Heart left ventricle (tissue), 16 donors: ENCODE results near the gene PCBP3. TPM values are rescaled to one million over a fixed set of nuclear protein-coding genes. Genes with fewer than 3 reads are reported as not detected.
A peak's percentile ranks its signal among the peaks of the same experiment; 100 is the strongest.

ENCODE experiments used
- ATAC-seq, 4 donors: fragments of 200-7000 bp; cut with Tn5 transposase; one replicate each; pipeline ENCODE4 v1.9.1; 2020 to 2022; ENCODE audit warnings: moderate library complexity in 4 of 4, mild to moderate bottlenecking in 3 of 4, moderate number of reproducible peaks in 1 of 4
- DNase-seq, 5 donors: peaks; one replicate each; pipeline ENCODE4 v3.0.0-alpha.2; 2020
- H3K27ac ChIP-seq, 12 donors: fragments of 200-600 bp; sonication (generic) in 4 of 12; one replicate each; pipeline versions ENCODE4 v1.5.0 to v1.8.0; 2016 to 2022; ENCODE audit warnings: mild to moderate bottlenecking in 2 of 12
- H3K27me3 ChIP-seq, 9 donors: fragments of 200-600 bp; sonication (generic) in 2 of 9; one replicate each; pipeline versions ENCODE4 v1.5.1 to v1.8.0; 2016 to 2022; ENCODE audit warnings: mild to moderate bottlenecking in 3 of 9
- H3K36me3 ChIP-seq, 9 donors: fragments of 200-600 bp; sonication (generic) in 2 of 9; one replicate each; pipeline versions ENCODE4 v1.5.0 to v1.8.0; 2018 to 2022; ENCODE audit warnings: mild to moderate bottlenecking in 2 of 9
- H3K4me1 ChIP-seq, 12 donors: fragments of 200-600 bp; sonication (generic) in 4 of 12; one replicate each; pipeline versions ENCODE4 v1.5.0 to v1.8.0; 2016 to 2022; ENCODE audit warnings: mild to moderate bottlenecking in 3 of 12
- H3K4me3 ChIP-seq, 12 donors: fragments of 200-600 bp; sonication (generic) in 4 of 12; one replicate each; pipeline versions ENCODE4 v1.5.0 to v1.8.0; 2017 to 2022; ENCODE audit warnings: mild to moderate bottlenecking in 9 of 12, moderate library complexity in 4 of 12
- H3K9me3 ChIP-seq, 12 donors: fragments of 200-600 bp; sonication (generic) in 4 of 12; one replicate each; pipeline versions ENCODE4 v1.5.0 to v1.8.0; 2016 to 2022; ENCODE audit warnings: mild to moderate bottlenecking in 1 of 12
- POLR2A ChIP-seq, 2 donors: fragments of 450-650 bp; IDR thresholded peaks; one replicate each; pipeline ENCODE4 v1.6.1; 2017; ENCODE audit warnings: antibody characterized with exemption in 2 of 2, mild to moderate bottlenecking in 2 of 2, moderate library complexity in 2 of 2
- whole genome bisulfite sequencing, 4 donors: extraction: QIAGEN DNeasy Blood & Tissue Kit in 2 of 4; methylation state at CpG; one replicate each; pipeline versions ENCODE4 v1.1.5 to v1.1.7; 2013 to 2018; 5-methylcytosine and 5-hydroxymethylcytosine counted together
- intact Hi-C, 10 donors: fragments of 100-400 bp; cut with DNase I; formaldehyde crosslinking; loops; one replicate each; pipeline versions ENCODE4 v1.11.1 to v1.14.2; 2022
- polyA plus RNA-seq, 2 donors: library from polyadenylated mRNA; stranded (reverse); fragments of 200-250 nt; gene quantifications; one replicate each; pipeline ENCODE4 v1.2.3, GENCODE V29; 2013
- total RNA-seq, 9 donors: library from RNA; depleted of rRNA in 2 of 9; stranded (reverse); fragments of >200 nt in 2 of 9; fragmentation: NEBNext Ultra II Directional in 3 of 9; extraction: Animal tissue kit (Norgen Biotek cat#: 25700) in 3 of 9; gene quantifications; one replicate each; pipeline versions ENCODE4 v1.1.0 to v1.2.4, GENCODE V29; 2016 to 2023
- TF ChIP-seq, protein P1 (sequence below), 12 donors: fragments of 200-600 bp; sonication (generic) in 4 of 12; IDR thresholded peaks; one replicate each; pipeline versions ENCODE4 v1.5.0 to v1.8.0; 2018 to 2022; ENCODE audit warnings: antibody characterized with exemption in 12 of 12, mild to moderate bottlenecking in 5 of 12
- donor health status: ischemic (EF 13 %, LVEDD 7.1; RV severe dilation, severe dysfunction).
- donor health status: healthy with polysubstance abuse.
- donor health status: DM: no; HTN: yes; CAD: no.
- donor health status: DM: no; HTN: no; CAD: no.
- donor health status: ischemic (EF 25% LVEDD 6.9; RV normal size, moderate dysfunction).
- donor health status: ischemic (EF 25% LVEDD 5.7; RV mildly dilated, moderate dysfunction).
- donor health status: healthy.
- donor health status: DM: yes; HTN: yes; CAD: no.
- donor health status: ischemic (EF 35%, LVEDD 5.7; RV mildly dilated, moderate dysfunction).
- donor health status: nonischemic (EF 11% LVEDD 7.7; RV severe dilation, severe dysfunction).
- donor health status: DM: yes; HTN: yes; CAD: no.
- donor health status: PGD.
- donor health status: ischemic (EF 29% LVEDD 5.4; RV normal size, mild dysfunction).
- donor health status: nonischemic (EF 23%, LVEDD 6.1; RV moderate dilation, normal function).

Gene PCBP3
- total and polyA plus RNA-seq, 11 donors = 0.72 to 11.4 (median 2.5) TPM; not detected in 1

DNA sequence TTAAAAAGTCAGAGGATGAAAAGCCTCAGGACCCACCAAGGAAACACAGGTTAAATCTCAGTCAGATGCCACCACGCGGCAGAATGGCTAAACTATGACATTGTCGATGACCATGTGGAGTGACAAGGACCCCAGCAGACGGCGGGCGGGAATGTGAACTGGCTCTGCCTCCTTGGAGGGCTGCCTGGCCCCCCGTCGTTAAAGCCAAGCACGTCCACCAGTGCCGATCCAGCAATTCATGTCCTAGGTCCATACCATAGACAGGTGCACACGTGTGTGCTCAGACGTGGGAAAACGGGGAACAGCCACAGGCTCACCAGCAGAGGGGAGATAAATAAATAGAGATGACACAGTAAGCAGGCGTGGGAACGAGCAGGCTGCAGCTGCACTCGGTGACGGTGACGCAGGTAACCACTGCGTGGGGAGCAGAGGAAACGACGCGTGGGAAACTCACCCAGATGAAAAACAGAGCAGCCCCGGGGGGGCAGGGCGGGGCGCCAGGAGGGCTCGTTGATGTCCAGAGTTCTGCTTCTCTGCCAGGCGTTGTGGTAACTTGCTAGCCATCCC, 28.3 kb upstream of the PCBP3 start:
- H3K27ac ChIP-seq = no peak overlapping the region
- no peaks in the 10 kb centered on the region for H3K4me1 ChIP-seq
- ATAC-seq (no peak), DNase-seq (no peak)
- 46 to 58% (median 52%) methylated on average over 27 of the region's 27 CpGs for WGBS, 4 donors
- H3K4me3 ChIP-seq = peak overlapping the region in 1 of 12 donors; percentile 12
- H3K36me3 ChIP-seq = no peaks in the 10 kb centered on the region
- intact Hi-C loops = no loop called here
- peaks cover 0 to 76% (median 12%) of the 10 kb centered on the region in 9 donors for H3K27me3 ChIP-seq
- TF ChIP-seq POLR2A (IDR thresholded peaks at IDR 0.05) = no peak
- TF ChIP-seq, protein P1, sequence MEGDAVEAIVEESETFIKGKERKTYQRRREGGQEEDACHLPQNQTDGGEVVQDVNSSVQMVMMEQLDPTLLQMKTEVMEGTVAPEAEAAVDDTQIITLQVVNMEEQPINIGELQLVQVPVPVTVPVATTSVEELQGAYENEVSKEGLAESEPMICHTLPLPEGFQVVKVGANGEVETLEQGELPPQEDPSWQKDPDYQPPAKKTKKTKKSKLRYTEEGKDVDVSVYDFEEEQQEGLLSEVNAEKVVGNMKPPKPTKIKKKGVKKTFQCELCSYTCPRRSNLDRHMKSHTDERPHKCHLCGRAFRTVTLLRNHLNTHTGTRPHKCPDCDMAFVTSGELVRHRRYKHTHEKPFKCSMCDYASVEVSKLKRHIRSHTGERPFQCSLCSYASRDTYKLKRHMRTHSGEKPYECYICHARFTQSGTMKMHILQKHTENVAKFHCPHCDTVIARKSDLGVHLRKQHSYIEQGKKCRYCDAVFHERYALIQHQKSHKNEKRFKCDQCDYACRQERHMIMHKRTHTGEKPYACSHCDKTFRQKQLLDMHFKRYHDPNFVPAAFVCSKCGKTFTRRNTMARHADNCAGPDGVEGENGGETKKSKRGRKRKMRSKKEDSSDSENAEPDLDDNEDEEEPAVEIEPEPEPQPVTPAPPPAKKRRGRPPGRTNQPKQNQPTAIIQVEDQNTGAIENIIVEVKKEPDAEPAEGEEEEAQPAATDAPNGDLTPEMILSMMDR (IDR thresholded peaks at IDR 0.05) = no peak
- H3K9me3 ChIP-seq = no peaks in the 10 kb centered on the region

DNA sequence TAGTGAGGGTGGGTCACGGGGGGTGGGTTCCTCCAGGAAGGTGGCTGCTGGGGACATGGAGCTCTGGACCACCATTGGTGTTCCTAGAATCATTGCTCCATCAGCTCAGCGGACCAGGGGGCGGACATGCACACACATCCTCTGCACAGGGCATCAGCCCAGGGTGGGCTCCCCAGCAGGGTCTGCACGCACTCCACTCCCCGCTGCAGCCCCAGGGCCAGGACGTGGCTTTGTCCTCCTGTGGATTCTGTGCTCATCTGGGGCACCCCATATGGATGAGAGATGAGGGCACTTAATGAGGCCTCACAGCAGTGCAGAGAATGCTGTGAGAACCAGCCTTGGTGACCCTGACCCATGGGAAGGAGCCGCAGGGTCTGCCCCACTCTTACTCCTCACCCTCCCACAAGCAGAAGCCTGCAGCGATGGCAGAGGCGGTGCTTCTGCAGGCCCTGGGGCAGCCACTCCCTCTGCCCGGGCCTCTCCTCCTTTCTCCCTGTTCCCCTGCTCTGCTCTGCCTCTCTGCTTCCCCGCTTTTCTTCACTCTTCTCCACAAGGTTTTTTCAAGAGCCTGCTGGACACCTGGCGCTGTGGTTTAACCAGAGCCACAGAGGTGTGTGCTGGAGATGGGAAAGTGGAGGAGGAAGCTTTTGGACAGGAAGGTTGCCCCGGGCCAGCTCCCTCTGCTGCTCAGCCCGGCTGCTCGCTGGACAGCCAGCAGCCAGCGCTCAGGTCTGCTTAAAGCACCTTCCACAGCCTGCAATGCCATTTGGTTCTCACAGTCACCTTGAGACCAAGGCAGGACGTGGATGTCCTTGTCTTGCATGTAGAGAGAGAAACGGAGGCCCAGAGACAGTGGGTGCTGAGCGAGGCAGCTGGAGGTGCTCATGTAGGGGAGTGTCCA, 26.3 kb upstream of the PCBP3 start:
- TF ChIP-seq, protein P1 (IDR thresholded peaks at IDR 0.05) = no peak
- no peak for TF ChIP-seq POLR2A (IDR thresholded peaks at IDR 0.05)
- Histone ChIP-seq H3K9me3 (no peaks in the 10 kb centered on the region), H3K36me3 (no peaks in the 10 kb centered on the region), H3K27ac (no peak overlapping the region), H3K4me1 (no peaks in the 10 kb centered on the region), H3K4me3 (no peak overlapping the region), H3K27me3 (peaks cover 0 to 66% (median 8%) of the 10 kb centered on the region in 9 donors)
- ATAC-seq (peak in 1 of 4 donors; percentile 13), DNase-seq (no peak)
- 48 to 57% (median 56%) methylated on average over 16 to 19 of the region's 19 CpGs for WGBS, 4 donors
- intact Hi-C loops = no loop called here

DNA sequence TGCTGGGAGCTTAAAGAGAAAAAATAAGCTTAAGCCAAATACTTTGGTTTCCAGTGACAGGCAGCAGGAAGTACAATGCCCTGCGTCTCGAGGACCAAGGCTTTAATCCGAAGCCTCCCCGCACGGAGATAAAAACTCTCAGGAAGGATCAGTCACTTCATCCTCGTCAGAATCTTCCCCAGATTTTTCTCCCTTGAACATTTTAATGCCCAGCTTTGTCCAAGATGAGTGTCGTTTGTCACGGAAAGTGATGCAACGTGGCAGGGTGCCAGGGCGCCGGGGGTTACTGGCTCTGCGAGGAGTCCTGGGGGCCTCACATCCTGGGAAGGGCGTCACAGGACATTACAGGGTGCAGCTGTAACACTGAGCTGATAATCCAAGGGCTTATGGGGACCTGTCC, 25.2 kb upstream of the PCBP3 start:
- DNase-seq (no peak), ATAC-seq (no peak)
- no peaks in the 10 kb centered on the region for H3K9me3 ChIP-seq
- H3K27me3 ChIP-seq = peaks cover 0 to 66% (median 8%) of the 10 kb centered on the region in 9 donors
- TF ChIP-seq POLR2A (IDR thresholded peaks at IDR 0.05) = no peak
- TF ChIP-seq, protein P1 (IDR thresholded peaks at IDR 0.05) = no peak
- whole genome bisulfite sequencing, 4 donors = 24 to 46% (median 36%) methylated on average over 13 of the region's 13 CpGs
- no peak overlapping the region for H3K27ac ChIP-seq
- intact Hi-C loops = no loop called here
- no peaks in the 10 kb centered on the region for H3K4me1 ChIP-seq
- H3K4me3 ChIP-seq = no peak overlapping the region
- H3K36me3 ChIP-seq = no peaks in the 10 kb centered on the region

DNA sequence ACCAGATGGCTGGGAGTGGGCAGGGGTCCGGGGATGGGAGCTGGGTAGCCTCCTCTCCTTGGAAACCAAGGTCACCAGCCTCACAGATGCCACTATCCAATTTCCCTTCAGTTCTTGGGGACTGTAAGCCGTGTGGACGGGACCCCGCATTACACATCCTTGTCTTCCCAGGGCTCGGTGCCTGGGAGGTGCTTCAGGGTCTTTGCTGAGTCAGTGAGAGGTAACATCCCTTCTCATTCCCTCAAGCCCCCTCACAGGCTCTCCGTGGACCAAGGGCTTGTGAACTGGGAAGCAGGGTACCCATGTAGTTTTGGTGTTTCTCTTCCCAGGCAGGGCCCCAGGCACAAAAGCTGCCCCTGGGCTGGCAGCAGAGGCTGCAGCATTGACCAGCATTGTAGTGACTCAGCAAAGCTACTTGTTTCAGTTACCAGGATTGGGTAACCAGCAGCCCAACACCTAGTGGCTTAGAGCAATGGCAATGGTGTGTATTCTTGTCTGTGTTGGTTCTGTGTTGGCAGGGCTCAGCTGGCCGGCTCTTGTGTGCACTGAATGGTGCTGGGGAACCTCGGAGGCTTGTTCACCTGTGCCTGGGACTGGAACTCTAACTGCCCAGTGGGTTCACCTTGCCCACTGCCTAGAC, 24.6 kb upstream of the PCBP3 start:
- no peak for DNase-seq
- Histone ChIP-seq H3K9me3 (no peaks in the 10 kb centered on the region), H3K4me1 (no peaks in the 10 kb centered on the region), H3K27me3 (peaks cover 0 to 61% (median 8%) of the 10 kb centered on the region in 9 donors), H3K4me3 (no peak overlapping the region), H3K27ac (no peak overlapping the region), H3K36me3 (no peaks in the 10 kb centered on the region)
- TF ChIP-seq POLR2A (IDR thresholded peaks at IDR 0.05) = no peak
- TF ChIP-seq, protein P1 (IDR thresholded peaks at IDR 0.05) = no peak
- 78 to 94% (median 88%) methylated on average over 7 to 8 of the region's 8 CpGs for WGBS, 4 donors
- intact Hi-C loops = no loop called here
- no peak for ATAC-seq
